ENCODE results near the gene GTPBP2. TPM values are rescaled to one million over a fixed set of nuclear protein-coding genes. Genes with fewer than 3 reads are reported as not detected.
"Not testable (repeated sequence)": the region's sequence is repeated elsewhere in the genome, so short reads cannot be mapped to it uniquely, and the experiment has no call there.

The GTPBP2 gene
- total RNA-seq, 1 donor from 2014 or later: 77.6 TPM

- no peak for TF ChIP-seq CTCF (conservative IDR thresholded peaks at IDR 0.05)
- Mint-ChIP-seq H3K4me3 (no peak overlapping the region), H3K4me1 (ENCODE audit: unreplicated experiment) (peaks cover 35% of the 10 kb centered on the region), H3K27me3 (no peaks in the 10 kb centered on the region), H3K27ac (no peak overlapping the region), H3K36me3 (peaks cover 3% of the 10 kb centered on the region), H3K9me3 (no peaks in the 10 kb centered on the region)
- no peak for DNase-seq (ENCODE audit: extremely low spot score, unreplicated experiment)
These were observed 37.3 kb upstream of the GTPBP2 start for GRCh38 chr6:43666196-43666920.

GRCh38 chr6:43665376-43665775 is 36.3 kb upstream of the GTPBP2 start:
- Mint-ChIP-seq H3K4me3 (no peak overlapping the region), H3K36me3 (no peaks in the 10 kb centered on the region), H3K27me3 (no peaks in the 10 kb centered on the region), H3K9me3 (no peaks in the 10 kb centered on the region), H3K27ac (no peak overlapping the region), H3K4me1 (ENCODE audit: unreplicated experiment) (peaks cover 34% of the 10 kb centered on the region)
- DNase-seq (ENCODE audit: extremely low spot score, unreplicated experiment): no peak
- no peak for TF ChIP-seq CTCF (conservative IDR thresholded peaks at IDR 0.05)

- H3K4me3 Mint-ChIP-seq; H3K36me3 Mint-ChIP-seq; H3K27me3 Mint-ChIP-seq; H3K27ac Mint-ChIP-seq; DNase-seq (ENCODE audit: extremely low spot score, unreplicated experiment); H3K9me3 Mint-ChIP-seq: not testable (repeated sequence)
- peaks cover 11% of the 10 kb centered on the region for H3K4me1 Mint-ChIP-seq (ENCODE audit: unreplicated experiment)
These were observed 33.9 kb upstream of the GTPBP2 start for GRCh38 chr6:43662948-43663347.

GRCh38 chr6:43658161-43658560 is 29.1 kb upstream of the GTPBP2 start:
- Mint-ChIP-seq H3K36me3 (no peaks in the 10 kb centered on the region), H3K4me1 (ENCODE audit: unreplicated experiment) (no peaks in the 10 kb centered on the region), H3K4me3 (no peak overlapping the region), H3K9me3 (no peaks in the 10 kb centered on the region), H3K27me3 (no peaks in the 10 kb centered on the region), H3K27ac (no peak overlapping the region)
- no peak for TF ChIP-seq CTCF (conservative IDR thresholded peaks at IDR 0.05)
- DNase-seq (ENCODE audit: extremely low spot score, unreplicated experiment): no peak

- TF ChIP-seq CTCF (conservative IDR thresholded peaks at IDR 0.05): no peak
- no peak for DNase-seq (ENCODE audit: extremely low spot score, unreplicated experiment)
- Mint-ChIP-seq H3K9me3 (no peaks in the 10 kb centered on the region), H3K27ac (no peak overlapping the region), H3K4me1 (ENCODE audit: unreplicated experiment) (no peaks in the 10 kb centered on the region), H3K4me3 (no peak overlapping the region), H3K27me3 (no peaks in the 10 kb centered on the region), H3K36me3 (no peaks in the 10 kb centered on the region)
These were observed 28.2 kb upstream of the GTPBP2 start for GRCh38 chr6:43657221-43657802.

- H3K27me3 Mint-ChIP-seq; H3K4me3 Mint-ChIP-seq; H3K27ac Mint-ChIP-seq; H3K9me3 Mint-ChIP-seq; DNase-seq (ENCODE audit: extremely low spot score, unreplicated experiment); H3K36me3 Mint-ChIP-seq; H3K4me1 Mint-ChIP-seq (ENCODE audit: unreplicated experiment): not testable (repeated sequence)
These were observed 23.8 kb upstream of the GTPBP2 start for GRCh38 chr6:43652822-43653221.
